ENCODE data around the gene NVL. TPM values are rescaled to one million over a fixed set of nuclear protein-coding genes. Genes with fewer than 3 reads are reported as not detected.
"Not testable (repeated sequence)": the region's sequence is repeated elsewhere in the genome, so short reads cannot be mapped to it uniquely, and the experiment has no call there.

Gene NVL
- 14.9 and 20.1 TPM in 2 replicates for total RNA-seq
- polyA plus RNA-seq (2012) = 12.2 TPM

DNA sequence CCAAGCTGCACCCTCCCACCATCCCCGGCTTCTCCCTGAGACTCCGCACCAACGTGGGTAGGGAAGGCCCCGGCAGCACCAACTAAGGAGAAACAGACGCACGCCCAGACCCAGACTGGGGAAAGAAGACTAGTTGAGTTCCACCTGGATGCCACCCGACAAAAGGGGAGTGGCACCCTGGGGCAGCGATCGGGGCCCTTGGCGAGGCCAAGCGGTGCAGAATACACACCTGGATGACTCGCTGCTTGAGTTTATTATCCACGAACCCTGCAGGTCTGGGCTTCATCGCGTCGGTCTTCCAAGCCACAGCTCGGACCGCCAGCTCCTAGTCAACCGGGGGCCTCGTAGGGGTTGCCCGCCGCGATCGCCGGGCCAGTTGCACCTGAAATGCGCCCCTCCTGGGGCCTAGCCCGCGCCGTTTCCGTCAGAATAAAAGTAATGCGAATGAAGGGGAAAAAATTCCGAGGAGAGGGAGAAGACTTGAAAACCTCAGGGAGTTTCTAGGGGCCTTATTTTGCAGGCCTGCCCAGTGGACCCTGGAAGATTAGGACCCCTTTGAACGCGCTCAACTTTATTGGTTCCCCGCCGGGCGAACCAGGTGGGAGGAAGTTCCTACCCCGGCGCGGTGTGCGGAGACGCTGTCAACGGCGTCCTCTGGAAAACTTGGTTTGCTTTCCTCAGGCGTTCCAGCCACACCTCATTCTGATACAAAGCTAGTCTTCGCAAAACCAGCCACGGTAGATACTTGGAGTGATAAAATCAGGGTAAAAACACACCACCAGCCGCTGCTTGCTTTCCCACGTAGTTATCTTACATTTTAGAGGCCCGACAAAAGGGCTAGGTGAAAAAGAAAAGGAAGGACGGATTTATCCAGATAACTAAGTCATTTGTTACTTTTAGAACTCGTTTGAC, at the start of gene NVL:
Gene NVL (minus strand): TSS at position 331 of the 912 bp plus-strand sequence. CDS start 45 bp downstream, at position 286.
- peak; percentile 92 for DNase-seq (ENCODE audit: low read depth)

- no peak for DNase-seq (ENCODE audit: low read depth)
Observed at GRCh38 chr1:224378855-224379631, 49.1 kb upstream of the NVL start.

DNA sequence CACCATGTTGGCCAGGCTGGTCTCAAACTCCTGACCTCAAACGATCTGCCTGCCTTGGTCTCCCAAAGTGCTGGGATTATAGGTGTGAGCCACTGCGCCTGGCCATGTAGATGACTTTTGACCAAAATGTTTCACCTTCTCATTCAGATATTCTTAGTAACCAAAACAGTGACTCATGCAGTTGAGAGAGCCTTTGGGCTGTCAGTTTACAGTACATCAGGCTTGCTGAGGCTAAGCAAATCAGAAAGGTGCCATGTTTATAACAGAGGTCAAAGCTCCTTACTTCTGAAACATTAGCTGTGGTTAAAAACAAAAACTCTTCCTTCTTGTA, 47.7 kb upstream of the NVL start:
- DNase-seq (ENCODE audit: low read depth) = peak; percentile 74

- DNase-seq (ENCODE audit: low read depth) = no peak
Observed at GRCh38 chr1:224375059-224375458, 45.1 kb upstream of the NVL start.

DNA sequence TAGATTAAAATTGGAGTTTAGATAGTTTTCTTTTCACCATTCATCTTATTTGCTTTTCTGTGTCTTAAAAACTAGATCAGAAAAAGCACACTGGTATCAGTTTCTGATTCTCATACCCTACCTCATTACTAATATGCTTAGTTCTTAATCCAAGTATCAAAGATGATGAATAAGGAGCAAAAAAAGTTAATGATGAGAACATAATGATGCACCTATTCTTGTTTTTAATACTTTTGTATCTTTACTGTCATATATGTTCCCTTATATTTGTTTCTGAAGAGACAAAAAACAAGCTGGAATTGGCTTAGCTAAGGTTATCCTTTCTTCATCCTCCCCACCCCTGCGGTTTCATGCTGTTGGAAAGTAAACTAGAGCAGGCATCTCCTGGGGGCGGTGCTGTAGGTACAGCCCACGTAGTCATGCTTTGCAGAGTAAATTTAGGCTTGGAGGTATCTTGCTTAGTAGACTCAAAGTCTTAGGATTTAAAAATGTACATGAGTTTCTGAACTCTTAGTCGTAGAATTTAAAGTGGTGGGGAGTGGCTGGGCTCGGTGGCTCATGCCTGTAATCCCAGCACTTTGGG, 43.1 kb upstream of the NVL start:
- no peak for DNase-seq (ENCODE audit: low read depth)

DNA sequence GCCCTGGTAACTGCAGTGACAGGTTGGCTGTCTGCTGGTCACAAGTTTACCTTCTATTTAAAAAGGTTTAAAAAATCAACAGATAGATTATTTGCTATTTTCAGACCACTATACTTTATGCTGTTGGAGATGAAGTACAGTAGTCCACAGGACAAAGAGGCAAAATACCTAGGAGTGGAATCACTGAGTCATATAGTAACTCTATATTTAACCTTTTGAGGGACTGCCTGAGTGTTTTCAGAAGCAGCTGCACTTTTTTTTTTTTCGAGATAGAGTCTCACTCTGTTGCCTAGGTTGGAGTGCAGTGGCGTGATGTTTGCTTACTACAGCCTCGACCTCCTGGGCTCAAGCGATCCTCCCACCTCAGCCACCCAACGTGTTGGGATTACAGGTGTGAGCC, 38.4 kb upstream of the NVL start:
- peak; percentile 76 for DNase-seq (ENCODE audit: low read depth)

DNA sequence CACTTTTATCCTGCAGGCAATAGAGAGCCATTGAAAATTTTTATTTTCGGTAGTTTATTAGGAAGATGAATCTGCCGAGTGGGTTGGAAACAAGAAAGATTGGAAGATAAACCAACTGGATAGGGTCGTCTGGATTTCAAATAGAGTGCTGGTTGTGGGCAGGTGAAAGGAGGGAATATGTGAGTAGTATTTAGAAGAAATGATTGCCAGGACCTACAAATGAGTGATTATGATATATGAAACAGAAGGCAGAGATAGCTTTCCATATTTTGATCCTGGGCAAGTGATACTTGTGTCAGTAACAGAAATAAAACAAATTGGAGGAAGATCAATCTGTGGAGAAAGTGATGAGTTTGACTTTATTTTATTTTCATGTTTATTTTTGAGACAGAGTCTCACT, 29.2 kb upstream of the NVL start:
- DNase-seq (ENCODE audit: low read depth) = no peak

DNA sequence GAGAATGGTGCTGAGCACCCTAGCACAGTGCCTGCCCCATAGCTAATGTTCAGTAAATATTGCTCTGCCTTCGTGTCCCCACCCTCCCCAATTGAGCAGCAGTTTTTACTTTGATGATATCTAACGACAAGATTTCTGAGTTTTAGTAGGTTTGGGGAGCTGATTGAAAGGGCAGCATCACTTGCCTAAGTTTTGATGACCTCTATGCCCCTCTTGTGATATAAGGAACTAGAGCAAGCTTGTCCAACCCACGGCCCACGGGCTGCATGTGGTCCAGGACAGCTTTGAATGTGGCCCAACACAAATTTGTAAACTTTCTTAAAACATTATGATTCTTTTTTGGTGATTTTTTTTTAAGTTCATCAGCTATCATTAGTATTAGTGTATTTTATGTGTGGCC, 28.3 kb upstream of the NVL start:
- DNase-seq (ENCODE audit: low read depth) = no peak

DNA sequence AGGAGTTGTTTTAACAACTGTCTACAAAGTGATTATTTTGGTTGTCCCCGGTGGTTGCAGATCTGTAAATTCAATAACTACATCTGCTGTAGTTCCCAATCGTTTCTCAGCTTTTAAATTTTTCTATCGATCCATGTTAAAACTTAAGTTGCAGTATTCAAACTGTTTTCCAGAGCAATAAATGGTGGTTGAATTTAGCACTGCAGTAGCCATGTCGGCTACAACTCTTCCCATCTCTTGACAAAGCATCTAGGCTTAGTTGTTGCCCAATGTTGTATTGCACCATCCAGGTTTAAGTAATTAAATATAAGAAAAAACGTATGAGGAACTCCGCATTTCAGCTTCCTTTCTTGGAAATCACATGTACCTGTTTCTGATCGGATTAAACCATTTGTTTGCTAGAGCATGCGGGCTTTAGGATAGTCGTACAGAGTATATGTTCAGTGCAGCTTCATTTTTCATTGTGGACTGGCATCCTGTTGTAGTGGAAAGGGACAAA, 27.7 kb upstream of the NVL start:
- no peak for DNase-seq (ENCODE audit: low read depth)

GRCh38 chr1:224356685-224357625, 27.0 kb upstream of the NVL start, which contains the start of gene CNIH4:
Gene CNIH4 (plus strand): TSS chr1:224356879. CDS start chr1:224356925, 46 bp downstream.
- DNase-seq (ENCODE audit: low read depth) = peak; percentile 97

DNA sequence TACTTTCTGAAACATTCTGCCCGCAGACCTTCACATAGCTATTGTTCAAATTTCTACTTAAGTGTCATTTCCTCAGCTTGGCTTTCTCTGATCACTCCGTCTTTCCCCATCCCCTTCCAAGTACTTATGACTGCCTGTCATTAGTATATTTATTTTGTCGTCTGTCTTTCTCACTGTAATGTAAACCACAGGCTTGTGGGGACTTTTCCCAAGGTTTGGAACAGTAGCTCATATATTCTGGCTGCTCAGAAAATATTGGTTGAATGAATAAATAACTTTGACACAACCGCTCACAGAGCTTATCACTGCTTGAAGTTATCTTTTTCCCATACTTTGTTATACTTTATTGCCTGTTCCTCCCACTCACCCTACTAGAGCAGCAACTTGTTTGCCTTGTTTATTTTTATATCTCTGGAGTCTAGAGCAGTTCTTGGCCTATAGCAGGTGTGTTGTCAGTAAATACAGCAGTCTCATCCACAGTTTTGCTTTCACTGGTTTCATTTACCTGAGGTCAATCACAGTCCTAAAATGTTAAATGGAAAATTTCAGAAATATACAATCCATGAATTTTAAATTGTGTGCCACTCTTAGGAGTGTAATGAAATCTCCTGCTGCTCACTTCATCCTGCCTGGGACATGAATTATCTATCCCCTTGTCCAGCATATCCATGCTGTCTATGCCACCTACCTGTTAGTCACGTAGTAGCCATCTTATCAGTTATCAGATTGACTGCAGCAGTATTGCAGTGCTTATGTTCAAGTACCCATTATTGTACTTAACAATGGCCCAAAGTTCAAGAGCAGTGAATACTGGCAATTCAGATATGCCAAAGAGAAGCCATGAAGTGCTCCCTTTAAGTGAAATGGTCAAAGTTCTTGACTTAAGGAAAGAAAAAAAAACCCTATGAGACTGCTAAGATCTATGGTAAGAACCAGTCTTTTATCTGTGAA, 24.3 kb upstream of the NVL start:
- DNase-seq (ENCODE audit: low read depth) = no peak

DNA sequence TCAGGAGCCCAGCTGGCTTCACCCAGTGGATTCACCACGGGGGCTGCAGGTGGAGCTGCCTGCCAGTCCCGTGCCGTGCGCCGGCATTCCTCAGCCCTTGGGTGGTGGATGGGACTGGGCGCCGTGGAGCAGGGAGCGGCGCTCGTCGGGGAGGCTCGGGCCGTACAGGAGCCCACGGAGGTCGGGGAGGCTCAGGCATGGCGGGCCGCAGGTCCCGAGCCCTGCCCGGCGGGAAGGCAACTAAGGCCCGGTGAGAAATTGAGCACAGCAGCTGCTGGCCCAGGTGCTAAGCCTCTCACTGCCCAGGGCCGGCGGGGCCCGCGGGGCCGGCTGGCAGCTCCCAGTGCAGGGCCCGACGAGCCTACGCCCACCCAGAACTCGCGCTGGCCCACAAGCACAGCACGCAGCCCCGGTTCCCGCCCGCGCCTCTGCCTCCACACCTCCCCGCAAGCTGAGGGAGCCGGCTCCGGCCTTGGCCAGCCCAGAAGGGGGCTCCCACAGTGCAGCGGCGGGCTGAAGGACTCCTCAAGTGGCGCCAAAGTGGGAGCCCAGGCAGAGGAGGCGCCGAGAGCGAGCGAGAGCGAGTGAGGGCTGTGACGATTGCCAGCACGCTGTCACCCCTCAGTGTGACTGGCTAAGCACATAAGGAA, 22.6 kb upstream of the NVL start:
- DNase-seq (ENCODE audit: low read depth) = not testable (repeated sequence)

DNA sequence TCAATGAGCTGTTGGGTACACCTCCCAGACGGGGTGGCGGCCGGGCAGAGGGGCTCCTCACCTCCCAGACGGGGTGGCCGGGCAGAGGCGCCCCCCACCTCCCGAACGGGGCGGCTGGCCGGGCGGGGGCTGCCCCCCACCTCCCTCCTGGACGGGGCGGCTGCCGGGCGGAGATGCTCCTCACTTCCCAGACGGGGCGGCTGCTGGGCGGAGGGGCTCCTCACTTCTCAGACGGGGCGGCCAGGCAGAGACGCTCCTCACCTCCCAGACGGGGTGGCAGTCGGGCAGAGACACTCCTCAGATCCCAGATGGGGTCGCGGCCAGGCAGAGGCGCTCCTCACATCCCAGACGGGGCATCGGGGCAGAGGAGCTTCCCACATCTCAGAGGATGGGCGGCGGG, 19.7 kb upstream of the NVL start:
- not testable (repeated sequence) for DNase-seq (ENCODE audit: low read depth)

- no peak for DNase-seq (ENCODE audit: low read depth)
Observed at GRCh38 chr1:224348137-224348536, 18.2 kb upstream of the NVL start.

DNA sequence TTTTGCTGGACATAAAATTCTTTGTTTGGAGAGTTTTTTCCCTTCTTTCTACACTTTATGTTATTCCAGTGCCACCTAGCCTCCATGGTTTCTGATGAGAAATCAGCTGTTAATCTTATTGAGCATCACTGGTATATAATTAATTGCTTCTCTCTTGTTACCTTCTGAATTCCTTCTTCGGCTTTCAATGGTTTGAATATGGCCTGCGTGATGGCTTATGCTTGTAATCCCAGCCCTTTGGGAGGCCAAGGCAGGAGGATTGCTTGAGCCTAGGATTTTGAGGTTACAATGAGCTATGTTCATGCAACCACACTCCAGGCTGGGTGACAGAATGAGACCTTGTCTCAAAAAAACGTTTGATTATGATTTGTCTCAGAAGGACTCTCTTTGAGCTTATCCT, 13.7 kb upstream of the NVL start:
- peak; percentile 6 for DNase-seq (ENCODE audit: low read depth)

GRCh38 chr1:224340453-224341384, 10.7 kb upstream of the NVL start:
- not testable (repeated sequence) for DNase-seq (ENCODE audit: low read depth)

DNA sequence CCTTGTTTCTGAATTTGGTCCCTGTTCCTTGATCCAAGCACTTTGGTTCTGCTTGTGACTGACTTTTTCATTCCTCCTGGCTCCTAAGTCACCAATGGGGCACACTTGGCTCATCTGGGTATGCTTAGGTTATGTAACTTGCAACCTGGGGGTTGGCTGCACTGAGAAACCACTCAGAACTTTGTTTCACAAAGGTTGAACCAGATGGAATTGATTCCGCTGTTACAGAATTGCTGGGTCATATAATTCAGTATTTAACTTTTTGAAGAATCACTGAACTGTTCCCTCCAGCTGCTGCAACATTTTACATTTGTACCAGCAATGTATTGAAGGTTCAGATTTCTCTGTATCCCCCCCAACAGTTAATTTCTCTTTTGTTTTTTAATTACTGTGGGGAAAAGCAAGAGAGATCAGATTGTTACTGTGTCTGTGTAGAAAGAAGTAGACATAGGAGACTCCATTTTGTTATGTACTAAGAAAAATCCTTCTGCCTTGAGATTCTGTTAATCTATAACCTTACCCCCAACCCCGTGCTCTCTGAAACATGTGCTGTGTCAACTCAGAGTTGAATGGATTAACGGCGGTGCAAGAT, 9.6 kb upstream of the NVL start:
- DNase-seq (ENCODE audit: low read depth) = no peak

Measured in myocyte (in vitro differentiated cells).